Astrocyte (in vitro differentiated cells and primary cell): ENCODE results near the gene EFCAB9. TPM values are rescaled to one million over a fixed set of nuclear protein-coding genes. Genes with fewer than 3 reads are reported as not detected.

Experiments used
- DNase-seq: peaks from one replicate; pipeline ENCODE4 v3.0.0-alpha.2; 2010; ENCODE audit warnings: low read depth
- FAIRE-seq: peaks from 2 replicates; lab custom pipeline; 2011; peaks lifted over from hg19 to GRCh38; lab: Jason Lieb, UNC
- H2AFZ ChIP-seq: 2 replicates; pipeline ENCODE4 v1.6.0; 2012; ENCODE audit warnings: low read depth, low read length, inconsistent platforms
- H3K27ac ChIP-seq: 2 replicates; pipeline ENCODE4 v1.5.1; 2011; ENCODE audit warnings: low read depth, low read length, inconsistent platforms
- H3K27me3 ChIP-seq: 2 replicates; pipeline ENCODE4 v1.6.0; 2011; ENCODE audit warnings: low read length, inconsistent platforms; ENCODE audit not compliant: insufficient read depth
- H3K36me3 ChIP-seq: 2 replicates; pipeline ENCODE4 v1.5.1; 2011; ENCODE audit warnings: low read length, inconsistent platforms; ENCODE audit not compliant: insufficient read depth
- H3K4me1 ChIP-seq: 2 replicates; pipeline ENCODE4 v1.5.1; 2011; ENCODE audit warnings: low read length, inconsistent platforms; ENCODE audit not compliant: insufficient read depth
- H3K4me2 ChIP-seq: 2 replicates; pipeline ENCODE4 v1.6.0; 2012; ENCODE audit warnings: low read length, inconsistent platforms
- H3K4me3 ChIP-seq: 2 replicates; pipeline ENCODE4 v1.5.1; 2011; ENCODE audit warnings: low read depth, mild to moderate bottlenecking, low read length, inconsistent platforms; ENCODE audit not compliant: insufficient read depth
- H3K79me2 ChIP-seq: 2 replicates; pipeline ENCODE4 v1.6.0; 2012; ENCODE audit warnings: mild to moderate bottlenecking, low read length, inconsistent platforms; ENCODE audit not compliant: insufficient read depth
- H3K9ac ChIP-seq: 2 replicates; pipeline ENCODE4 v1.6.0; 2012; ENCODE audit warnings: mild to moderate bottlenecking, low read length, inconsistent platforms
- H3K9me3 ChIP-seq: 2 replicates; pipeline ENCODE4 v1.5.1; 2012; ENCODE audit warnings: low read depth, mild to moderate bottlenecking, low read length, inconsistent platforms; ENCODE audit not compliant: insufficient read depth
- H4K20me1 ChIP-seq: 2 replicates; pipeline ENCODE4 v1.6.0; 2012; ENCODE audit warnings: low read length, inconsistent platforms; ENCODE audit not compliant: insufficient read depth
- H3K27ac Mint-ChIP-seq: one replicate; pipeline ENCODE4 v1.8.0; 2021; ENCODE audit warnings: mild to moderate bottlenecking, mixed read lengths; ENCODE audit not compliant: unreplicated experiment
- H3K27me3 Mint-ChIP-seq: one replicate; pipeline ENCODE4 v1.8.0; 2021; ENCODE audit warnings: low read depth, mixed read lengths; ENCODE audit not compliant: unreplicated experiment
- H3K36me3 Mint-ChIP-seq: one replicate; pipeline ENCODE4 v1.8.0; 2021; ENCODE audit warnings: low read depth, mixed read lengths; ENCODE audit not compliant: unreplicated experiment
- H3K4me1 Mint-ChIP-seq: one replicate; pipeline ENCODE4 v1.8.0; 2021; ENCODE audit warnings: low read depth, mixed read lengths; ENCODE audit not compliant: unreplicated experiment
- H3K4me3 Mint-ChIP-seq: one replicate; pipeline ENCODE4 v1.8.0; 2021; ENCODE audit warnings: mild to moderate bottlenecking, moderate library complexity, mixed read lengths; ENCODE audit not compliant: unreplicated experiment
- H3K9me3 Mint-ChIP-seq: one replicate; pipeline ENCODE4 v1.8.0; 2021; ENCODE audit warnings: mild to moderate bottlenecking, mixed read lengths; ENCODE audit not compliant: unreplicated experiment
- EZH2 ChIP-seq: IDR thresholded peaks from 2 replicates; pipeline ENCODE4 v1.6.1; 2012; ENCODE audit warnings: mild to moderate bottlenecking, low read length, inconsistent platforms; ENCODE audit not compliant: insufficient read depth
- total RNA-seq: library from RNA; stranded (reverse); gene quantifications from 2 replicates; pipeline ENCODE4 v1.2.1, GENCODE V29; 2021
- TF ChIP-seq, protein P1 (sequence below): IDR thresholded peaks from 2 replicates; pipeline ENCODE4 v1.5.1; 2011; ENCODE audit warnings: low read depth, mild to moderate bottlenecking, inconsistent platforms, low read length, moderate library complexity; ENCODE audit not compliant: insufficient read depth

The EFCAB9 gene
- total RNA-seq, 1 donor from 2014 or later, result not detected

DNA sequence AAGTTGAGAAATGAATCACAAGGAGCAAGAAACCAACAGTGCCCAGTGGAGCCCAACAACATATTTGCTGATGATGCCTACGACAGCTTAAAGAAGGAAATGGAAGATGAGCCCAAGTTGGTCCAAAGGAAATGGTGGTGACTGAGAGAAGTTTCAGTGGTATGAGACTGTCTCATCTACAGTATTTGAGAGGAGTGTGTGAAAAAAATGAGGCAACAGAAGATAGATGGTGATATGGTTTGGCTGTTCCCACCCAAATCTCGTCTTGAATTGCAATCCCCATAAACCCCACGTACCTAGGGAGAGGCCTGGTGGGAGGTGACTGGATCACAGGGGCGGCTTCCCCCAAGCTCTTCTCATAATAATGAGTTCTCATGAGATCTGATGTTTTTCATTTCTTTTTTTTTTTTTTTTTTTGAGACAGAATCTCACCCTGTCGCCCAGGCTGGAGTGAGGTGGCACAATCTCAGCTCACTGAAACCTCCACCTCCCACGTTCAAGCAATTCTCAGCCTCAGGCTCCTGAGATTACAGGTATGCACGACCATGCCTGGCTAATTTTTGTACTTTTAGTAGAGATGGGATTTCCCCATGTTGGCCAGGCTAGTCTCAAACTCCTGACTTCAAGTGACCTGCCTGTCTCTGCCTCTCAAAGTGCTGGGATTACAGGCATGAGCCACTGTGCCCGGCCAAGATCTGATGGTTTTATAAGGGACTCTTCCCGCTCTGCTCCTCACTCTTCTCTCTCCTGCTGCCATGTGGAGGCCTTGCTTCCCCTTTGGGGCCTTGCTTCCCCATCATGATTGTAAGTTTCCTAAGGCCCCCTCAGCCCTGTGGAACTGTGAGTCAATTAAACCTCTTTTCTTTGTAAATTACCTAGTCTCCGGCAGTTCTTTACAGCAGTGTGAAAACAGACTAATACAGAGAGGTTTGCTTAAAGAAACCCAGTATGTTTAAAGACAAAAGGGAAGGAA is 30.2 kb downstream of the EFCAB9 start:
- H4K20me1 ChIP-seq, result peaks cover 22% of the 10 kb centered on the region
- H2AFZ ChIP-seq, result no peak overlapping the region
- no peak for FAIRE-seq
- DNase-seq, result no peak
- H3K9ac ChIP-seq, result no peak overlapping the region
- no peaks in the 10 kb centered on the region for H3K4me1 ChIP-seq
- H3K36me3 ChIP-seq, result peaks cover 13% of the 10 kb centered on the region
- no peak overlapping the region for H3K4me3 ChIP-seq
- H3K9me3 ChIP-seq, result peaks cover 3% of the 10 kb centered on the region
- Mint-ChIP-seq H3K27me3 (no peaks in the 10 kb centered on the region), H3K27ac (no peak overlapping the region), H3K4me3 (no peak overlapping the region), H3K36me3 (peaks cover 21% of the 10 kb centered on the region), H3K9me3 (peaks cover 4% of the 10 kb centered on the region), H3K4me1 (no peaks in the 10 kb centered on the region)
- H3K4me2 ChIP-seq, result no peak overlapping the region
- H3K27ac ChIP-seq, result no peak overlapping the region
- H3K27me3 ChIP-seq, result no peaks in the 10 kb centered on the region
- TF ChIP-seq EZH2, result no peak
- TF ChIP-seq, protein P1, sequence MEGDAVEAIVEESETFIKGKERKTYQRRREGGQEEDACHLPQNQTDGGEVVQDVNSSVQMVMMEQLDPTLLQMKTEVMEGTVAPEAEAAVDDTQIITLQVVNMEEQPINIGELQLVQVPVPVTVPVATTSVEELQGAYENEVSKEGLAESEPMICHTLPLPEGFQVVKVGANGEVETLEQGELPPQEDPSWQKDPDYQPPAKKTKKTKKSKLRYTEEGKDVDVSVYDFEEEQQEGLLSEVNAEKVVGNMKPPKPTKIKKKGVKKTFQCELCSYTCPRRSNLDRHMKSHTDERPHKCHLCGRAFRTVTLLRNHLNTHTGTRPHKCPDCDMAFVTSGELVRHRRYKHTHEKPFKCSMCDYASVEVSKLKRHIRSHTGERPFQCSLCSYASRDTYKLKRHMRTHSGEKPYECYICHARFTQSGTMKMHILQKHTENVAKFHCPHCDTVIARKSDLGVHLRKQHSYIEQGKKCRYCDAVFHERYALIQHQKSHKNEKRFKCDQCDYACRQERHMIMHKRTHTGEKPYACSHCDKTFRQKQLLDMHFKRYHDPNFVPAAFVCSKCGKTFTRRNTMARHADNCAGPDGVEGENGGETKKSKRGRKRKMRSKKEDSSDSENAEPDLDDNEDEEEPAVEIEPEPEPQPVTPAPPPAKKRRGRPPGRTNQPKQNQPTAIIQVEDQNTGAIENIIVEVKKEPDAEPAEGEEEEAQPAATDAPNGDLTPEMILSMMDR, result no peak
- peaks cover 22% of the 10 kb centered on the region for H3K79me2 ChIP-seq

- peaks cover 16% of the 10 kb centered on the region for H3K36me3 Mint-ChIP-seq
- H3K36me3 ChIP-seq, result peaks cover 11% of the 10 kb centered on the region
These were observed 31.0 kb downstream of the EFCAB9 start for GRCh38 chr5:172224996-172225395.

More at GRCh38 chr5:172224996-172225395, 31.0 kb downstream of the EFCAB9 start:
- FAIRE-seq (no peak), DNase-seq (no peak)
- no peaks in the 10 kb centered on the region for H3K4me1 ChIP-seq
- no peak overlapping the region for H2AFZ ChIP-seq
- no peak overlapping the region for H3K4me2 ChIP-seq
- H3K79me2 ChIP-seq, result peaks cover 18% of the 10 kb centered on the region
- H3K9me3 ChIP-seq, result peaks cover 3% of the 10 kb centered on the region
- H3K4me3 ChIP-seq, result no peak overlapping the region
- no peak overlapping the region for H3K9ac ChIP-seq
- no peak for TF ChIP-seq EZH2
- TF ChIP-seq, protein P1, result no peak
- no peak overlapping the region for H3K27ac ChIP-seq
- Mint-ChIP-seq H3K4me1 (no peaks in the 10 kb centered on the region), H3K4me3 (no peak overlapping the region), H3K27ac (no peak overlapping the region), H3K27me3 (no peaks in the 10 kb centered on the region), H3K9me3 (peaks cover 4% of the 10 kb centered on the region)
- H4K20me1 ChIP-seq, result peaks cover 21% of the 10 kb centered on the region
- H3K27me3 ChIP-seq, result no peaks in the 10 kb centered on the region
